ENCODE data around the gene RXFP1.

RXFP1 gene

GRCh38 chr4:158681629-158682028 is 159.9 kb downstream of the RXFP1 start:
- POLR2A ChIA-PET, result interaction anchor here (1.0 kb wide), 1 partner anchor 11 kb away, joined by 3 read pairs; no protein-coding TSS in a partner anchor
- no peak for TF ChIP-seq BHLHE40 (IDR thresholded peaks at IDR 0.05; ENCODE audit: borderline replicate concordance)
- TF ChIP-seq HDGF (IDR thresholded peaks at IDR 0.05; ENCODE audit: borderline replicate concordance), result no peak
- TF ChIP-seq ARNT (IDR thresholded peaks at IDR 0.05), result no peak
- no peak for TF ChIP-seq FOXK2 (IDR thresholded peaks at IDR 0.05)
- TF ChIP-seq FOXA1 (IDR thresholded peaks at IDR 0.05), result no peak
- no peak for TF ChIP-seq SP1 (IDR thresholded peaks at IDR 0.05)
- TF ChIP-seq TARDBP (IDR thresholded peaks at IDR 0.05), result no peak
- no peak for TF ChIP-seq L3MBTL2 (conservative IDR thresholded peaks at IDR 0.05)
- TF ChIP-seq FOXM1 (IDR thresholded peaks at IDR 0.05; ENCODE audit: borderline replicate concordance), result no peak
- no peak for TF ChIP-seq PKNOX1 (IDR thresholded peaks at IDR 0.05)
- TF ChIP-seq LEF1 (IDR thresholded peaks at IDR 0.05; ENCODE audit: borderline replicate concordance), result no peak
- TF ChIP-seq CTBP1 (IDR thresholded peaks at IDR 0.05; ENCODE audit: borderline replicate concordance), result no peak
- no peak for TF ChIP-seq ZNF384 (IDR thresholded peaks at IDR 0.05)
- no peak for TF ChIP-seq NFRKB (IDR thresholded peaks at IDR 0.05)
- TF ChIP-seq SUZ12 (IDR thresholded peaks at IDR 0.05), result no peak
- no peak for TF ChIP-seq ELF4 (IDR thresholded peaks at IDR 0.05)
- CTCF ChIA-PET, result interaction anchor here (0.9 kb wide), 1 partner anchor 29 kb away, joined by 3 read pairs; no protein-coding TSS in a partner anchor
- DNase-seq (ENCODE audit: extremely low spot score), result no peak

- DNase-seq (ENCODE audit: extremely low spot score), result no peak
- ChIA-PET POLR2A (interaction anchor here (1.0 kb wide), 1 partner anchor 11 kb away, joined by 3 read pairs; no protein-coding TSS in a partner anchor), CTCF (no interaction called here)
- TF ChIP-seq SP1 (IDR thresholded peaks at IDR 0.05) (no peak), SUZ12 (IDR thresholded peaks at IDR 0.05) (no peak), BHLHE40 (IDR thresholded peaks at IDR 0.05; ENCODE audit: borderline replicate concordance) (no peak), ELF4 (IDR thresholded peaks at IDR 0.05) (no peak), FOXK2 (IDR thresholded peaks at IDR 0.05) (no peak), NFRKB (IDR thresholded peaks at IDR 0.05) (no peak), CTBP1 (IDR thresholded peaks at IDR 0.05; ENCODE audit: borderline replicate concordance) (no peak), ARNT (IDR thresholded peaks at IDR 0.05) (no peak), FOXM1 (IDR thresholded peaks at IDR 0.05; ENCODE audit: borderline replicate concordance) (no peak), PKNOX1 (IDR thresholded peaks at IDR 0.05) (no peak), ZNF384 (IDR thresholded peaks at IDR 0.05) (no peak), FOXA1 (IDR thresholded peaks at IDR 0.05) (no peak), L3MBTL2 (conservative IDR thresholded peaks at IDR 0.05) (no peak), TARDBP (IDR thresholded peaks at IDR 0.05) (no peak), LEF1 (IDR thresholded peaks at IDR 0.05; ENCODE audit: borderline replicate concordance) (no peak), HDGF (IDR thresholded peaks at IDR 0.05; ENCODE audit: borderline replicate concordance) (no peak)
Observed at GRCh38 chr4:158682066-158682465, 160.4 kb downstream of the RXFP1 start.

- ChIA-PET CTCF (no interaction called here), POLR2A (no interaction called here)
- DNase-seq (ENCODE audit: extremely low spot score), result no peak
- no peak for TF ChIP-seq LEF1 (IDR thresholded peaks at IDR 0.05; ENCODE audit: borderline replicate concordance)
- TF ChIP-seq FOXK2 (IDR thresholded peaks at IDR 0.05), result no peak
- no peak for TF ChIP-seq ARNT (IDR thresholded peaks at IDR 0.05)
- no peak for TF ChIP-seq SUZ12 (IDR thresholded peaks at IDR 0.05)
- TF ChIP-seq CTBP1 (IDR thresholded peaks at IDR 0.05; ENCODE audit: borderline replicate concordance), result no peak
- TF ChIP-seq BHLHE40 (IDR thresholded peaks at IDR 0.05; ENCODE audit: borderline replicate concordance), result no peak
- no peak for TF ChIP-seq SP1 (IDR thresholded peaks at IDR 0.05)
- TF ChIP-seq TARDBP (IDR thresholded peaks at IDR 0.05), result no peak
- no peak for TF ChIP-seq PKNOX1 (IDR thresholded peaks at IDR 0.05)
- no peak for TF ChIP-seq L3MBTL2 (conservative IDR thresholded peaks at IDR 0.05)
- TF ChIP-seq ZNF384 (IDR thresholded peaks at IDR 0.05), result no peak
- TF ChIP-seq FOXM1 (IDR thresholded peaks at IDR 0.05; ENCODE audit: borderline replicate concordance), result no peak
- no peak for TF ChIP-seq NFRKB (IDR thresholded peaks at IDR 0.05)
- TF ChIP-seq FOXA1 (IDR thresholded peaks at IDR 0.05), result no peak
- TF ChIP-seq ELF4 (IDR thresholded peaks at IDR 0.05), result no peak
Observed at GRCh38 chr4:158688813-158689212, 167.1 kb downstream of the RXFP1 start.

All from HEK293T (cell line).